NCI-H2171 (cell line): Measurements from ENCODE around the gene FERMT2.
"Not testable (repeated sequence)": the region's sequence is repeated elsewhere in the genome, so short reads cannot be mapped to it uniquely, and the experiment has no call there.

Source experiments
- DNase-seq: peaks from one replicate; lab custom pipeline; 2025; lab: John Stamatoyannopoulos, UW

FERMT2 gene

GRCh38 chr14:52900731-52901130 lies 50.1 kb downstream of the FERMT2 start:
- no peak for DNase-seq

GRCh38 chr14:52898496-52898895 lies 52.4 kb downstream of the FERMT2 start:
- DNase-seq: no peak

- DNase-seq: no peak
These were observed 55.9 kb downstream of the FERMT2 start for GRCh38 chr14:52895000-52895399.

- no peak for DNase-seq
These were observed 59.0 kb downstream of the FERMT2 start for GRCh38 chr14:52891800-52892199.

- DNase-seq: no peak
These were observed 61.7 kb downstream of the FERMT2 start for GRCh38 chr14:52888839-52889838.

GRCh38 chr14:52888159-52888558 lies 62.7 kb downstream of the FERMT2 start:
- no peak for DNase-seq

- DNase-seq: no peak
These were observed 65.6 kb downstream of the FERMT2 start for GRCh38 chr14:52885230-52885629.

- DNase-seq: no peak
These were observed 67.2 kb downstream of the FERMT2 start for GRCh38 chr14:52883658-52884057.

GRCh38 chr14:52882824-52883223 lies 68.0 kb downstream of the FERMT2 start:
- no peak for DNase-seq

GRCh38 chr14:52879958-52880357 lies 70.9 kb downstream of the FERMT2 start:
- DNase-seq: no peak

- DNase-seq: no peak
These were observed 71.9 kb downstream of the FERMT2 start for GRCh38 chr14:52878946-52879345.

- DNase-seq: no peak
These were observed 72.4 kb downstream of the FERMT2 start for GRCh38 chr14:52878469-52878868.

GRCh38 chr14:52877628-52878027 lies 73.2 kb downstream of the FERMT2 start:
- DNase-seq: no peak

- no peak for DNase-seq
These were observed 74.0 kb downstream of the FERMT2 start for GRCh38 chr14:52876806-52877205.

GRCh38 chr14:52876311-52876710 lies 74.5 kb downstream of the FERMT2 start:
- no peak for DNase-seq

- DNase-seq: no peak
These were observed 75.1 kb downstream of the FERMT2 start for GRCh38 chr14:52875707-52876106.

- no peak for DNase-seq
These were observed 76.5 kb downstream of the FERMT2 start for GRCh38 chr14:52874389-52874788.

GRCh38 chr14:52873694-52874093 lies 77.2 kb downstream of the FERMT2 start:
- no peak for DNase-seq

- DNase-seq: no peak
These were observed 77.8 kb downstream of the FERMT2 start for GRCh38 chr14:52873065-52873464.

GRCh38 chr14:52871606-52872005 lies 79.2 kb downstream of the FERMT2 start:
- DNase-seq: no peak

GRCh38 chr14:52868911-52869618 lies 81.8 kb downstream of the FERMT2 start:
- no peak for DNase-seq

- DNase-seq: not testable (repeated sequence)
These were observed 86.0 kb downstream of the FERMT2 start for GRCh38 chr14:52864893-52865292.

GRCh38 chr14:52863334-52863700 lies 87.5 kb downstream of the FERMT2 start:
- no peak for DNase-seq
